PC-3 (cell line): ENCODE data around the gene ST7. TPM values are rescaled to one million over a fixed set of nuclear protein-coding genes. Genes with fewer than 3 reads are reported as not detected.

ENCODE experiments used
- ATAC-seq: fragments of 200-7000 bp; cut with Tn5 transposase; 2 replicates; pipeline ENCODE4 v1.9.1; 2020; ENCODE audit warnings: mild to moderate bottlenecking, moderate library complexity
- BruUV-seq: library from RNA; stranded (reverse); fragments of 400-500 nt; replicated peaks from 2 replicates; lab custom pipeline; 2021; lab: Mats Ljungman, UMichigan
- CTCF ChIA-PET: fragments of 300-600 bp; sonication (Branson Sonifier 250); formaldehyde crosslinking; loops from one replicate; lab custom pipeline; 2022; ENCODE audit warnings: antibody characterized with exemption; lab: Charles Lee
- POLR2A ChIA-PET: fragments of 300-600 bp; sonication (Branson Sonifier 250); formaldehyde crosslinking; loops from one replicate; lab custom pipeline; 2022; ENCODE audit warnings: antibody characterized with exemption; ENCODE audit not compliant: unreplicated experiment; lab: Charles Lee
- DNase-seq: peaks from one replicate; pipeline ENCODE4 v3.0.0-alpha.2; 2015
- H2AFZ ChIP-seq: fragments of 300-600 bp; sonication (generic); 2 replicates; pipeline ENCODE4 v1.6.0; 2016; ENCODE audit warnings: antibody characterized with exemption, low read length
- H3F3A ChIP-seq: fragments of 300-600 bp; sonication (generic); one replicate; pipeline ENCODE4 v1.6.0; 2017; ENCODE audit warnings: antibody characterized with exemption, low read length, control low read depth, mild to moderate bottlenecking; ENCODE audit not compliant: unreplicated experiment
- H3K27ac ChIP-seq: fragments of 300-600 bp; sonication (generic); 2 replicates; pipeline ENCODE4 v1.5.1; 2016; ENCODE audit warnings: mild to moderate bottlenecking, low read length
- H3K27me3 ChIP-seq: fragments of 300-600 bp; sonication (generic); 2 replicates; pipeline ENCODE4 v1.6.1; 2016; ENCODE audit warnings: low read length, mixed read lengths
- H3K36me3 ChIP-seq: fragments of 300-600 bp; sonication (generic); 2 replicates; pipeline ENCODE4 v1.6.1; 2016; ENCODE audit warnings: low read depth, mixed run types, low read length, mixed read lengths
- H3K4me1 ChIP-seq: fragments of 300-600 bp; sonication (generic); 2 replicates; pipeline ENCODE4 v1.5.1; 2016; ENCODE audit warnings: low read length; ENCODE audit not compliant: insufficient read depth
- H3K4me2 ChIP-seq: fragments of 300-600 bp; sonication (generic); 2 replicates; pipeline ENCODE4 v1.6.0; 2016; ENCODE audit warnings: low read length
- H3K4me3 ChIP-seq: fragments of 300-600 bp; sonication (generic); 2 replicates; pipeline ENCODE4 v1.5.1; 2016; ENCODE audit warnings: mild to moderate bottlenecking, low read length, mixed read lengths
- H3K79me2 ChIP-seq: fragments of 300-600 bp; sonication (generic); 2 replicates; pipeline ENCODE4 v1.6.1; 2017; ENCODE audit warnings: low read length, mixed read lengths
- H3K9ac ChIP-seq: fragments of 300-600 bp; sonication (generic); 2 replicates; pipeline ENCODE4 v1.6.0; 2016; ENCODE audit warnings: mild to moderate bottlenecking, low read length
- H3K9me2 ChIP-seq: fragments of 300-600 bp; sonication (generic); replicated peaks from 2 replicates; pipeline ENCODE4 v1.6.1; 2016; ENCODE audit warnings: mixed run types, low read length, mixed read lengths
- H3K9me3 ChIP-seq: fragments of 300-600 bp; sonication (generic); 2 replicates; pipeline ENCODE4 v1.6.1; 2016; ENCODE audit warnings: low read length, mixed read lengths
- H4K20me1 ChIP-seq: fragments of 300-600 bp; sonication (generic); 2 replicates; pipeline ENCODE4 v1.6.1; 2016; ENCODE audit warnings: low read length, mixed read lengths
- CTCF ChIP-seq: fragments of 300-600 bp; sonication (generic); conservative IDR thresholded peaks from 2 replicates; pipeline ENCODE4 v1.5.1; 2017; ENCODE audit warnings: antibody characterized with exemption, low read depth, mild to moderate bottlenecking, low read length
- EZH2 ChIP-seq: fragments of 300-600 bp; sonication (generic); IDR thresholded peaks from one replicate; pipeline ENCODE4 v1.6.1; 2017; ENCODE audit warnings: antibody characterized with exemption, mild to moderate bottlenecking, low read length; ENCODE audit not compliant: unreplicated experiment
- EZH2phosphoT487 ChIP-seq: fragments of 300-600 bp; sonication (generic); IDR thresholded peaks from 2 replicates; pipeline ENCODE4 v1.6.1; 2018; ENCODE audit warnings: mild to moderate bottlenecking, antibody characterized with exemption, low read length, borderline replicate concordance
- intact Hi-C: fragments of 100-400 bp; cut with micrococcal nuclease; formaldehyde crosslinking; loops from 2 replicates; pipeline ENCODE4 v1.9.0; 2023
- total RNA-seq: library from RNA; depleted of rRNA; stranded (reverse); fragments of >200 nt; gene quantifications from 2 replicates; pipeline ENCODE4 v1.2.3, GENCODE V29; 2014

ST7 gene
- total RNA-seq, 1 experiment from 2014 or later, result 19.7 TPM

- Histone ChIP-seq H3K9ac (no peak overlapping the region), H3K27ac (peak overlapping the region; percentile 42; the same call in 1 of the 2 replicates), H3K9me3 (no peaks in the 10 kb centered on the region), H4K20me1 (no peaks in the 10 kb centered on the region), H3K4me3 (no peak overlapping the region), H3K36me3 (no peaks in the 10 kb centered on the region), H3K4me1 (peaks cover 65% of the 10 kb centered on the region), H3K9me2 (no peaks in the 10 kb centered on the region), H2AFZ (no peak overlapping the region), H3K79me2 (0 out of 2 replicates have a peak, but pooled peaks cover 4% of the 10 kb centered on the region), H3F3A (peaks cover 14% of the 10 kb centered on the region), H3K4me2 (no peak overlapping the region), H3K27me3 (no peaks in the 10 kb centered on the region)
- intact Hi-C loops, result loop anchor here (2.0 to 10.0 kb wide), 3 partner anchors 35 to 953 kb away; no protein-coding TSS in a partner anchor
- BruUV-seq, result no TSS peak
- ChIA-PET CTCF (interaction anchor here (0.5 to 1.6 kb wide), 10 partner anchors 69 to 200 kb away, joined by 3 to 18 read pairs (median 6); no protein-coding TSS in a partner anchor), POLR2A (interaction anchor here (0.6 kb wide), 1 partner anchor 140 kb away, joined by 4 read pairs; no protein-coding TSS in a partner anchor)
- TF ChIP-seq EZH2phosphoT487, result no peak
- peak; percentile 86 for TF ChIP-seq CTCF
- no peak for TF ChIP-seq EZH2
- ATAC-seq, result 0 out of 2 replicates have a peak, but pooled peaks have one; percentile 11
- peak; percentile 73 for DNase-seq
Observed at GRCh38 chr7:117127585-117128168, 174.4 kb downstream of the ST7 start.

- ATAC-seq (no peak), DNase-seq (no peak)
- Histone ChIP-seq H3K4me2 (no peak overlapping the region), H3K27me3 (no peaks in the 10 kb centered on the region), H3K36me3 (no peaks in the 10 kb centered on the region; the same call in 1 of the 2 replicates), H3F3A (peaks cover 21% of the 10 kb centered on the region), H3K27ac (no peak overlapping the region), H3K9ac (no peak overlapping the region), H3K9me3 (no peaks in the 10 kb centered on the region), H2AFZ (no peak overlapping the region), H3K4me3 (no peak overlapping the region), H3K9me2 (no peaks in the 10 kb centered on the region), H4K20me1 (no peaks in the 10 kb centered on the region), H3K79me2 (0 out of 2 replicates have a peak, but pooled peaks cover 4% of the 10 kb centered on the region), H3K4me1 (peaks cover 62% of the 10 kb centered on the region)
- TF ChIP-seq EZH2, result no peak
- TF ChIP-seq CTCF, result no peak
- TF ChIP-seq EZH2phosphoT487, result no peak
- ChIA-PET CTCF (no interaction called here), POLR2A (no interaction called here)
- intact Hi-C loops, result loop anchor here (10.0 kb wide), 2 partner anchors 315 to 955 kb away; no protein-coding TSS in a partner anchor
- BruUV-seq, result no TSS peak
Observed at GRCh38 chr7:117129521-117129955, 176.2 kb downstream of the ST7 start.

GRCh38 chr7:117130262-117130661 lies 177.0 kb downstream of the ST7 start:
- H3K9me2 ChIP-seq, result no peaks in the 10 kb centered on the region
- peaks cover 18% of the 10 kb centered on the region for H3F3A ChIP-seq
- BruUV-seq, result no TSS peak
- H3K9me3 ChIP-seq, result no peaks in the 10 kb centered on the region
- DNase-seq, result no peak
- TF ChIP-seq EZH2 (no peak), EZH2phosphoT487 (no peak), CTCF (no peak)
- ATAC-seq, result no peak
- no peak overlapping the region for H3K27ac ChIP-seq
- POLR2A ChIA-PET, result no interaction called here
- H4K20me1 ChIP-seq, result no peaks in the 10 kb centered on the region
- CTCF ChIA-PET, result interaction anchor here (0.6 kb wide), 1 partner anchor 32 kb away, joined by 3 read pairs; no protein-coding TSS in a partner anchor
- H3K36me3 ChIP-seq, result no peaks in the 10 kb centered on the region; the same call in 1 of the 2 replicates
- H3K4me1 ChIP-seq, result peaks cover 56% of the 10 kb centered on the region
- H3K9ac ChIP-seq, result no peak overlapping the region
- 0 out of 2 replicates have a peak, but pooled peaks cover 4% of the 10 kb centered on the region for H3K79me2 ChIP-seq
- no peak overlapping the region for H2AFZ ChIP-seq
- H3K4me3 ChIP-seq, result no peak overlapping the region
- intact Hi-C loops, result loop anchor here (5.0 kb wide), 1 partner anchor 82 kb away; no protein-coding TSS in a partner anchor
- H3K4me2 ChIP-seq, result no peak overlapping the region
- H3K27me3 ChIP-seq, result no peaks in the 10 kb centered on the region
